Body of pancreas (tissue), 4 donors: Measurements from ENCODE around the gene CCDC121. TPM values are rescaled to one million over a fixed set of nuclear protein-coding genes. Genes with fewer than 3 reads are reported as not detected.

Source experiments
- ATAC-seq: fragments of 150-250 bp; one replicate; pipeline ENCODE4 v1.9.1; 2016
- DNase-seq, 4 donors: peaks; one replicate each; pipeline ENCODE4 v3.0.0-alpha.2; 2019
- H3K27ac ChIP-seq, 4 donors: fragments of 200-600 bp; sonication (generic); 1 replicate in 3 of 4; 2 replicates in 1 of 4; pipeline versions ENCODE4 v1.5.1 to v1.6.1; 2016 to 2019; ENCODE audit warnings: mild to moderate bottlenecking in 1 of 4, mixed read lengths in 1 of 4, moderate library complexity in 1 of 4
- H3K27me3 ChIP-seq, 2 donors: fragments of 200-600 bp; sonication (generic); one replicate each; pipeline ENCODE4 v1.6.0; 2016; ENCODE audit warnings: mild to moderate bottlenecking in 1 of 2
- H3K36me3 ChIP-seq, 2 donors: fragments of 200-600 bp; sonication (generic); replicated peaks in 1 of 2; 2 replicates each; pipeline ENCODE4 v1.5.1; 2016; ENCODE audit warnings: low read depth in 2 of 2; ENCODE audit not compliant: insufficient read depth in 1 of 2
- H3K4me1 ChIP-seq: fragments of 200-600 bp; sonication (generic); one replicate; pipeline ENCODE4 v1.6.0; 2016
- H3K4me3 ChIP-seq, 2 donors: fragments of 200-600 bp; sonication (generic); 1 replicate in 1 of 2; 2 replicates in 1 of 2; pipeline ENCODE4 v1.5.1; 2016 to 2019
- H3K9me3 ChIP-seq, 3 donors: fragments of 200-600 bp; sonication (generic); 1 replicate in 2 of 3; 2 replicates in 1 of 3; pipeline ENCODE4 v1.5.1; 2016
- POLR2A ChIP-seq, 3 donors: fragments of 450-650 bp; IDR thresholded peaks; one replicate each; pipeline ENCODE4 v1.6.1; 2016; ENCODE audit warnings: antibody characterized with exemption in 3 of 3, mild to moderate bottlenecking in 2 of 3
- WGBS, 2 donors: methylation state at CpG; one replicate each; pipeline ENCODE4 v1.1.5; 2017; 5-methylcytosine and 5-hydroxymethylcytosine counted together
- intact Hi-C: fragments of 100-400 bp; cut with DNase I; formaldehyde crosslinking; loops from one replicate; pipeline ENCODE4 v1.15.1; 2023
- total RNA-seq, 2 donors: library from RNA; depleted of rRNA; stranded (reverse); fragments of >200 nt; gene quantifications; one replicate each; pipeline ENCODE4 v1.1.0, GENCODE V29; 2016
- TF ChIP-seq, protein P1 (sequence below), 7 experiments: fragments of 450-650 bp in 4 of 7; fragments of 200-600 bp in 3 of 7; sonication (generic) in 3 of 7; IDR thresholded peaks; one replicate each; pipeline ENCODE4 v1.5.1; 2016 to 2019; ENCODE audit warnings: antibody characterized with exemption in 7 of 7

CCDC121 gene
- total RNA-seq, 2 donors from 2014 or later = 1.3 to 2.1 TPM

DNA sequence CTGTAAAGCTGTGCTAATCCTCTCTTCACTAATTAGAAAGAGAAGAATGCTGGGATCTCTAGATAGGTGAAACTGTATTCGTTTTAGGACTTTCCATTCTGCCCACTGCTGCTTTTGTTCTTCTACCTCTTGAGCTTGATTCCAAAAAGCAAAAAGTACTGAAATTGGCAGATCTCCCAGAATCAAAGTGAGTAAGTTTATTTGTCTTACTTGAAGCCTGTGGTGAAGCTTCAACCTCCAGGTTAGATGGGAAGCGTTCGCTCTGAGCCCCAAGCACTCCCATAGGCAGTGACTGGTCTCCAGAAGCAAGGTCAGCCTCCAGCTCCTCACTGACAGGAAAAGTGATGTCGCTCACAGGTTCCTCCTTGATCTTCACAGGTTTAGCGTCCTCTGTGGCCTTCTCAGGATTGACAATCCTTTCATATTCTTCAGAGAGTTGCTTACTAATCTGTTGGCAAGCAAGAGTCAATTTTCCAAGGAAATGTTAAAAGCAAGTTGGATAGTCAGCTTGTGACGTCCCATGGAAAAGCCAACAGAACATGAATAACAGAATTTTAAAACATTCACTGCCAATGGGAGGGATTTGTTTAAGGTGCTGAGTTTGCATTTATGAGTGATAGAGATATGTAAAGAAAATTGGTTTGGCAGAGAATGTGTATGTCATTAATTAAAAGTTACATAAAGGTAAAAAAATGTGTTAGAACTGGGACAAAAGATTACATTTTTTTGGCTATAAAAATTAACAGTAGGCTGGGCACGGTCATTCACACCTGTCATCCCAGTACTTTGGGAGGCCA, 26.5 kb upstream of the CCDC121 start:
- H3K36me3 ChIP-seq = peaks cover 0 to 10% of the 10 kb centered on the region in 2 donors
- DNase-seq (no peak), ATAC-seq (no peak)
- intact Hi-C loops = no loop called here
- TF ChIP-seq, protein P1, sequence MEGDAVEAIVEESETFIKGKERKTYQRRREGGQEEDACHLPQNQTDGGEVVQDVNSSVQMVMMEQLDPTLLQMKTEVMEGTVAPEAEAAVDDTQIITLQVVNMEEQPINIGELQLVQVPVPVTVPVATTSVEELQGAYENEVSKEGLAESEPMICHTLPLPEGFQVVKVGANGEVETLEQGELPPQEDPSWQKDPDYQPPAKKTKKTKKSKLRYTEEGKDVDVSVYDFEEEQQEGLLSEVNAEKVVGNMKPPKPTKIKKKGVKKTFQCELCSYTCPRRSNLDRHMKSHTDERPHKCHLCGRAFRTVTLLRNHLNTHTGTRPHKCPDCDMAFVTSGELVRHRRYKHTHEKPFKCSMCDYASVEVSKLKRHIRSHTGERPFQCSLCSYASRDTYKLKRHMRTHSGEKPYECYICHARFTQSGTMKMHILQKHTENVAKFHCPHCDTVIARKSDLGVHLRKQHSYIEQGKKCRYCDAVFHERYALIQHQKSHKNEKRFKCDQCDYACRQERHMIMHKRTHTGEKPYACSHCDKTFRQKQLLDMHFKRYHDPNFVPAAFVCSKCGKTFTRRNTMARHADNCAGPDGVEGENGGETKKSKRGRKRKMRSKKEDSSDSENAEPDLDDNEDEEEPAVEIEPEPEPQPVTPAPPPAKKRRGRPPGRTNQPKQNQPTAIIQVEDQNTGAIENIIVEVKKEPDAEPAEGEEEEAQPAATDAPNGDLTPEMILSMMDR (IDR thresholded peaks at IDR 0.05) = no peak
- TF ChIP-seq POLR2A (IDR thresholded peaks at IDR 0.05) = no peak
- H3K27ac ChIP-seq = no peak overlapping the region
- H3K9me3 ChIP-seq = no peaks in the 10 kb centered on the region
- WGBS, 2 donors = 40 to 52% methylated on average over 7 of the region's 7 CpGs
- peaks cover 15% of the 10 kb centered on the region for H3K4me1 ChIP-seq
- H3K4me3 ChIP-seq = no peak overlapping the region
- no peaks in the 10 kb centered on the region for H3K27me3 ChIP-seq

DNA sequence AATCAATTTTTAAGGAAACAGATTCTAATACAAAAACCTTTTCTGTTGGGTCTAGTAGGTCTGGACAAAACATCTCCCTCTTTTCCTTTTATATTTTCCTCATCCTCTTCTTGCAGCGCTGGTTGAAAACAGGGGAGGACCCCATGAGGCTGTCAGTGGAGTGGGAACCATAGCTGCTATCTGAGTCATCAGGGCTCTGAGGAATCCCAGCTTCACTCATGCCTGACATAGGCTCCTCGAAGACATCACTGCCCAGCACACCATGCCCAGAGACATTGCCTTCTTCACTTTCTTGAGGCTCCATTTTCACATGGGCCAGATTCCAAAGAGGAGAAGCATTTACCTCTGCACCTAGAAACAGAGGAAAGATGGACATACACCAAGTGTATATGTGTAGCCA, 24.6 kb upstream of the CCDC121 start:
- intact Hi-C loops = no loop called here
- H3K4me3 ChIP-seq = no peak overlapping the region
- WGBS, 2 donors = 90 to 93% methylated on average over 2 of the region's 2 CpGs
- H3K9me3 ChIP-seq = no peaks in the 10 kb centered on the region
- no peak overlapping the region for H3K27ac ChIP-seq
- no peak for ATAC-seq
- DNase-seq = no peak
- no peak for TF ChIP-seq POLR2A (IDR thresholded peaks at IDR 0.05)
- TF ChIP-seq, protein P1 (IDR thresholded peaks at IDR 0.05) = no peak
- no peaks in the 10 kb centered on the region for H3K27me3 ChIP-seq
- peaks cover 0 to 15% of the 10 kb centered on the region in 2 donors for H3K36me3 ChIP-seq
- peaks cover 10% of the 10 kb centered on the region for H3K4me1 ChIP-seq

DNA sequence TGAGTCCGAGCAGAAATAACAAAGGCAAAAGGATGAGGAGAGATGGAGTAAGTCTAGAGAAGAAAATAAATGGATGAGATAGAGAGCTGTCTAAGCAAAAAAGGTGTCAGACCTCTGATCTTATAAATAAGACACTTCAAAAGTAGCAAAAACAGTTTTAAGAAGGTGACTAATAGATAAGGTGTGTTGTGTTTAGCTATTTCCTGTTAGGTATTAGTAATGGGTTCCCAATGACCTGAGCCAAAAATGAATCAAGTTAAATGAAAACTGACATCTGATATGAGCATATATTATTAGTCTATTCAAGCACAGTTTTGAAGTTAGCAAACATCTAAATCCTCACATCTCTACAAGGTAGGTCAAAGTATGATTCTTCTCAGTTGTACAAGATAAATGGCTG, 24.0 kb upstream of the CCDC121 start:
- DNase-seq (no peak), ATAC-seq (no peak)
- TF ChIP-seq POLR2A (IDR thresholded peaks at IDR 0.05) = no peak
- TF ChIP-seq, protein P1 (IDR thresholded peaks at IDR 0.05) = no peak
- peak overlapping the region in 1 of 4 donors; percentile 22 for H3K27ac ChIP-seq
- H3K36me3 ChIP-seq = peaks cover 0 to 15% of the 10 kb centered on the region in 2 donors
- peaks cover 10% of the 10 kb centered on the region for H3K4me1 ChIP-seq
- H3K4me3 ChIP-seq = no peak overlapping the region
- H3K9me3 ChIP-seq = no peaks in the 10 kb centered on the region
- no peaks in the 10 kb centered on the region for H3K27me3 ChIP-seq
- WGBS, 2 donors = 64 to 82% methylated on average over 1 of the region's 1 CpG
- intact Hi-C loops = no loop called here

DNA sequence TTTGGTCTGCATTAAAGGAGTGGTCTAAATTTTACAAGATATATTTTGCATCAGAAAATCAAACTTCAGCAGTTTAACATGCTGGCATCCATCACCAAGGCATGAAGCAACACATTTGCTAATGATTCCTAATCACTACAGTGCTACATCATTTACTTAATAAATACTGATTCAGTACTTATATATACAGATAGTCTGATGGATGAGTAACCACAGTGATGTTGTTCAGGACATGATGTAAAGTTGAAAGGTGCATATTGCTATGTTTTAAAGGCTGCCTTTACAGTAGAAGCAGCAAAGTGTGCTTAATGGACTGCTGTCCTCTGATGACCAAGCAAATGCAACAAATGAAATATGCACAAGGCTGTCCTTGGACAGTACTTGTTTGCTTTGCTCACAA, 23.5 kb upstream of the CCDC121 start:
- DNase-seq (no peak), ATAC-seq (no peak)
- intact Hi-C loops = no loop called here
- peak overlapping the region in 1 of 4 donors; percentile 26 for H3K27ac ChIP-seq
- no peaks in the 10 kb centered on the region for H3K9me3 ChIP-seq
- no peak overlapping the region for H3K4me3 ChIP-seq
- peaks cover 10% of the 10 kb centered on the region for H3K4me1 ChIP-seq
- no peaks in the 10 kb centered on the region for H3K27me3 ChIP-seq
- TF ChIP-seq, protein P1 (IDR thresholded peaks at IDR 0.05) = no peak
- TF ChIP-seq POLR2A (IDR thresholded peaks at IDR 0.05) = no peak
- H3K36me3 ChIP-seq = peaks cover 0 to 15% of the 10 kb centered on the region in 2 donors

DNA sequence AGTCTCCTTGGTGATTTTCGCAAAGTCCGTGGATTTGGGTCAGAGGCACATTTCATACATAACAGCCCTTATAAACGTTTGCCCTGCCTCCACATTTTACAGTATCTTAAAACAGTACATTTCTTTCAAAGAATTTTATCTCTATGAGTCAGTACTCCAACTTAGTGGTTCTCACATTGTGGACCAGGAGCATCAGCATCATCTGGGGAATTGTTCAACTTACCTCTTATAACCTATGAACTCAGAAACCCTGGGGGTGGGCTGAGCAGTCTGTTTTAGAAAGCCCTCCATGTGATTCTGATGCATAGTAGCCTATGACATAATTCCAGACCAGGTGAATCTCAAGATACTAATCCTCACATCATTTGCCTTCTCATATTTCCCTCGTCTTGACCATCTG, 22.2 kb upstream of the CCDC121 start:
- Histone ChIP-seq H3K36me3 (peaks cover 0 to 17% of the 10 kb centered on the region in 2 donors), H3K27ac (peak overlapping the region in 1 of 4 donors; percentile 26), H3K4me1 (peaks cover 10% of the 10 kb centered on the region), H3K9me3 (no peaks in the 10 kb centered on the region), H3K27me3 (no peaks in the 10 kb centered on the region), H3K4me3 (no peak overlapping the region)
- DNase-seq (no peak), ATAC-seq (no peak)
- TF ChIP-seq POLR2A (IDR thresholded peaks at IDR 0.05) = no peak
- TF ChIP-seq, protein P1 (IDR thresholded peaks at IDR 0.05) = no peak
- intact Hi-C loops = no loop called here
- WGBS, 2 donors = 62% methylated on average over 4 of the region's 4 CpGs
